ENCODE results near the gene DAZAP1.

The DAZAP1 gene

GRCh38 chr19:1452802-1453524, 45.6 kb downstream of the DAZAP1 start:
- TF ChIP-seq, protein P1, sequence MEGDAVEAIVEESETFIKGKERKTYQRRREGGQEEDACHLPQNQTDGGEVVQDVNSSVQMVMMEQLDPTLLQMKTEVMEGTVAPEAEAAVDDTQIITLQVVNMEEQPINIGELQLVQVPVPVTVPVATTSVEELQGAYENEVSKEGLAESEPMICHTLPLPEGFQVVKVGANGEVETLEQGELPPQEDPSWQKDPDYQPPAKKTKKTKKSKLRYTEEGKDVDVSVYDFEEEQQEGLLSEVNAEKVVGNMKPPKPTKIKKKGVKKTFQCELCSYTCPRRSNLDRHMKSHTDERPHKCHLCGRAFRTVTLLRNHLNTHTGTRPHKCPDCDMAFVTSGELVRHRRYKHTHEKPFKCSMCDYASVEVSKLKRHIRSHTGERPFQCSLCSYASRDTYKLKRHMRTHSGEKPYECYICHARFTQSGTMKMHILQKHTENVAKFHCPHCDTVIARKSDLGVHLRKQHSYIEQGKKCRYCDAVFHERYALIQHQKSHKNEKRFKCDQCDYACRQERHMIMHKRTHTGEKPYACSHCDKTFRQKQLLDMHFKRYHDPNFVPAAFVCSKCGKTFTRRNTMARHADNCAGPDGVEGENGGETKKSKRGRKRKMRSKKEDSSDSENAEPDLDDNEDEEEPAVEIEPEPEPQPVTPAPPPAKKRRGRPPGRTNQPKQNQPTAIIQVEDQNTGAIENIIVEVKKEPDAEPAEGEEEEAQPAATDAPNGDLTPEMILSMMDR (IDR thresholded peaks at IDR 0.05; ENCODE audit: low read depth, low read length, missing control alignments) = no peak
- no peak for DNase-seq (ENCODE audit: extremely low read depth, low read depth)
- no peak overlapping the region for H3K4me3 ChIP-seq (replicated peaks; ENCODE audit: low read depth, low read length)

- H3K4me3 ChIP-seq (replicated peaks; ENCODE audit: low read depth, low read length) = no peak overlapping the region
- no peak for DNase-seq (ENCODE audit: extremely low read depth, low read depth)
- TF ChIP-seq, protein P1 (IDR thresholded peaks at IDR 0.05; ENCODE audit: low read depth, low read length, missing control alignments) = no peak
Measured at GRCh38 chr19:1453525-1454364, 46.4 kb downstream of the DAZAP1 start.

- TF ChIP-seq, protein P1 (IDR thresholded peaks at IDR 0.05; ENCODE audit: low read depth, low read length, missing control alignments) = no peak
- no peak for DNase-seq (ENCODE audit: extremely low read depth, low read depth)
- no peak overlapping the region for H3K4me3 ChIP-seq (replicated peaks; ENCODE audit: low read depth, low read length)
Measured at GRCh38 chr19:1455002-1455335, 47.6 kb downstream of the DAZAP1 start.

DNA sequence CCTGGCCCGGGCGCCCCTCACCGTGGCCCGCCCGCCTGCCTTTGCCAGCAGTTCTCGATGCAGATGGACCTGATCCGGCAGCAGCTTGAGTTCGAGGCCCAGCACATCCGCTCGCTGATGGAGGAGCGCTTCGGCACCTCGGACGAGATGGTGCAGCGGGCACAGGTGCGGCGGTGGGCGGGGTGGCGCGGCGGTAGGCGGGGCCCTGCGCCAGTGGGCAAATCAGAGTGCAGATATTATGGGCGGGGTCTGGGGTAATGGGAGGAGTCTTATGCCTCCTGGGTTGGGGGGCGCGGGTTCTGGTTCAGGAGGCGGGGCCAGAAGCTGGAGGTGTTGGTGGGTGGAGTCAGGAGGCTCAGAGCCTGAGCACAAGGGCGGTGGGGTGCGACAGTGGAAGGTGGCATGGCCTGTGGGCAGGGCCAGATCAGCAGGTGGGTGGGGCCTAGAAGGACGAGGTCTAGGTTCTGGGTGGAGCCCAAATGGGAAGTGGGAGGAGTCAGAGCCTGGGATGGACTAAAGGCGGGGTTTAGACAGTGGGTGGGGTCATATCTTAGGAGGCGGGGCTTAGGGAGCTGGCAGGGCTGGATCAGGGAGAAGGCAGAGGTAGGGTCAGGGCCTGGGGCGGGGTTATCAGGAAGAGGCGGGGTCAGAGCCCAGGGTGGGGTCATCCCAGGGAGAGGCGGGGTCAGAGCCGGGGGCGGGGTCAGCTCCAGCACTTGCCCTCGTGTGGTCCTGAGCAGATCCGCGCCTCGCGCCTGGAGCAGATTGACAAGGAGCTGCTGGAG, 48.1 kb downstream of the DAZAP1 start:
- H3K4me3 ChIP-seq (replicated peaks; ENCODE audit: low read depth, low read length) = no peak overlapping the region
- TF ChIP-seq, protein P1 (IDR thresholded peaks at IDR 0.05; ENCODE audit: low read depth, low read length, missing control alignments) = no peak
- no peak for DNase-seq (ENCODE audit: extremely low read depth, low read depth)

GRCh38 chr19:1456121-1456900, 48.9 kb downstream of the DAZAP1 start:
- DNase-seq (ENCODE audit: extremely low read depth, low read depth) = no peak
- TF ChIP-seq, protein P1 (IDR thresholded peaks at IDR 0.05; ENCODE audit: low read depth, low read length, missing control alignments) = no peak
- H3K4me3 ChIP-seq (replicated peaks; ENCODE audit: low read depth, low read length) = no peak overlapping the region

Data from HFF-Myc (cell line).